ENCODE data around the gene NRCAM.

DNA sequence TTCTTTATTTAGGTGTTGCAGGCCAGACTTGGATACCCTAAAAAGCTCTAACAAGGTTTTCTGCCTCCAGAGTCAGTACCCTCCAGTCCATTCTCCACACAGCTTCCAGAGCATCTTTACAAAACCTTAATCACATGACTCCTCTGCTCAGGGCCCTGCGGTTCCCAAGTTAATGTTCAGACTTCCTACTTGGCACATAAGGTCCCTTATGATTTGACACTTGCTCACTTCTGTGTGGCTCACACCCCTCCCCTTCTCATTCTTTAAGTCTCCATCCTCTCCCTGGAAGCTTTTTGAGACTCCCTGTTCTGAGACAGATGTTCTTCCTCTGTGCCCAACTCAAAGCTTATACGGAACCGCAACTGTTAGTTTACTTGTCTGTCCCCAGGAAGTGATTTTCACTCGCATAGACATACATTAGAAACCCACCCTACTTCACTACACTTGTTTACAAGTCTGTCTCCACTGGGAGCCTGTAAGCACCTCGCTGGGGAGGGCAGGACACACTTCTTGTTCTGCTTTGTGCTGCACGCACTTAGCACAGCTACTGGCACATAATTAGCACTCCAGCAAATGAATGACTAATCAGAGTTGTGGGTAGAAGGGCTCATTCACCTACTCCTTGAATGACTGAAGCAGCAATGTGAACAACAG lies 171.8 kb downstream of the NRCAM start:
- no peak for TF ChIP-seq CTCF (IDR thresholded peaks at IDR 0.05)
- no peak for TF ChIP-seq POLR2A (IDR thresholded peaks at IDR 0.05)

Measured in adrenal gland (tissue), 5 donors.